Neural cell (in vitro differentiated cells): ENCODE measurements around the gene ACD.
A peak's percentile ranks its signal among the peaks of the same experiment; 100 is the strongest.

Experiments used
- CTCF ChIP-seq: fragments of 450-650 bp; IDR thresholded peaks from 2 replicates; pipeline ENCODE4 v1.5.1; 2014; ENCODE audit warnings: antibody characterized with exemption, mild to moderate bottlenecking, moderate library complexity; ENCODE audit not compliant: poor library complexity, severe bottlenecking
- EZH2 ChIP-seq: fragments of 200-600, 300-800 bp; shearing (Covaris generic), sonication (generic); IDR thresholded peaks from 2 replicates; pipeline ENCODE4 v1.6.1; 2014; ENCODE audit warnings: antibody characterized with exemption, low read length, borderline replicate concordance, mild to moderate bottlenecking; ENCODE audit not compliant: insufficient read depth, poor library complexity, severe bottlenecking
- POLR2AphosphoS5 ChIP-seq: IDR thresholded peaks from 2 replicates; pipeline ENCODE4 v1.6.1; 2012
- REST ChIP-seq: IDR thresholded peaks from 2 replicates; pipeline ENCODE4 v1.6.1; 2012; ENCODE audit warnings: borderline replicate concordance

DNA sequence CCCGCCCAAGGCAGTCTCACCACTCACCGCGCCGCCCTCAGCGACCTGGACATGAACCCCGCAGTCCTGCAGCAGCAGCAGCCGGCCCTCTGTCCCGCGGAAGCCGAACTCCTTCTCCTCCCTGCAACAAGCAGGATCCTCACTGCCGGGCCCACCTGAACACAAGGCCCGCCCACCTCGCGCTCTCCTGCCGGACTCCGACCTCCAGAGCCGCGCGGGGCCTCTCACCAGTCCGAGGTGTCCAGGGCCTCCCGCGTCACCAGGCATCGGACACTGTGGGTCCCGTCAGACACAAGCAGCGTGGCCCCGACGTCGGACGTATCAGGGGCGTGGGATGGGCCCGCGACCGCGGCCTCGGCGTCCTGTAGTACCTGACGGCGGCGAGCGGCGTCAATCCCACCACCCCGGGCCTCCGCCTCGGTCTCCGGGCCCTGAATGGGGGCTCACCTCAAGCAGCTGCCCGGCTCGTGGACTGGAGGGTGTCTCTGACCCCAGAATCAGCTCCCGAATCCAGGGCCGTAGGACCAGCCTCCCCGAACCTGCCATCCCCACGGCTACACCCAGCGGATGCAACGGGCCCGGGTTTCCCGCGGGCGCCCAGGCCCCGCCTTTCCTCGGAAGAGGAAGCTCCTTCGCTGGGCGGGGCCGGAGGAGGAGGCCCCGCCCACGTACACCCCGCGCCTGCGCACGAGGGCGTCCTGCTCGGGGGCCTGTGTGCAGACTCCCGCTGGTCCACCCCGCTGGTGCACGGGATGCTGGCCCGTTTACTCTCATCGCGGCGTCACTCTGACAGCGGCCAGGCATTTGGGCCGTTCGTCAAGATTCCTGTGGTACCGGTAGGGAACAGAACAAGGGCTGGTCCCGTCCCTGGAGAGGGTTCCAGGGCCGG, at the start of gene ACD:
- TF ChIP-seq CTCF (peak; percentile 18), EZH2 (no peak), REST (peak; percentile 90), POLR2AphosphoS5 (peak; percentile 96)
